ENCODE measurements around the gene ALKBH6.

ALKBH6 gene

GRCh38 chr19:35986664-35987570, 27.1 kb downstream of the ALKBH6 start:
- TF ChIP-seq CTCF (IDR thresholded peaks at IDR 0.05): no peak

- no peak for TF ChIP-seq CTCF (IDR thresholded peaks at IDR 0.05)
Observed at GRCh38 chr19:35986111-35986510, 27.9 kb downstream of the ALKBH6 start.

- no peak for TF ChIP-seq CTCF (IDR thresholded peaks at IDR 0.05)
Observed at GRCh38 chr19:35983177-35983576, 30.8 kb downstream of the ALKBH6 start.

- no peak for TF ChIP-seq CTCF (IDR thresholded peaks at IDR 0.05)
Observed at GRCh38 chr19:35978832-35979365, 35.1 kb downstream of the ALKBH6 start.

- no peak for TF ChIP-seq CTCF (IDR thresholded peaks at IDR 0.05)
Observed at GRCh38 chr19:35978271-35978670, 35.7 kb downstream of the ALKBH6 start.

- no peak for TF ChIP-seq CTCF (IDR thresholded peaks at IDR 0.05)
Observed at GRCh38 chr19:35977446-35978222, 36.4 kb downstream of the ALKBH6 start.

- TF ChIP-seq CTCF (IDR thresholded peaks at IDR 0.05): no peak
Observed at GRCh38 chr19:35975608-35976214, 38.3 kb downstream of the ALKBH6 start.

All from LNCAP (cell line).